Neutrophil (primary cell): Measurements from ENCODE around the gene LIPM.

Experiments used
- H3K27ac ChIP-seq: fragments of 200-600 bp; sonication (generic); 2 replicates; pipeline ENCODE4 v1.5.1; 2016; ENCODE audit warnings: mild to moderate bottlenecking, moderate library complexity
- H3K27me3 ChIP-seq: fragments of 200-600 bp; sonication (generic); 2 replicates; pipeline ENCODE4 v1.6.0; 2016; ENCODE audit warnings: mild to moderate bottlenecking
- H3K36me3 ChIP-seq: fragments of 200-600 bp; sonication (generic); 2 replicates; pipeline ENCODE4 v1.5.1; 2017
- H3K4me1 ChIP-seq, 2 experiments: fragments of 200-600 bp in 1 of 2; sonication (generic) in 1 of 2; 1 replicate in 1 of 2; 2 replicates in 1 of 2; pipeline versions ENCODE4 v1.5.1 to v1.6.1; 2013 to 2016; ENCODE audit warnings: low read depth in 1 of 2, low read length in 1 of 2, mild to moderate bottlenecking in 1 of 2, moderate library complexity in 1 of 2; ENCODE audit not compliant: control insufficient read depth in 1 of 2, insufficient read depth in 1 of 2
- H3K4me3 ChIP-seq, 2 experiments: fragments of 200-600 bp in 1 of 2; sonication (generic) in 1 of 2; 1 replicate in 1 of 2; 2 replicates in 1 of 2; pipeline ENCODE4 v1.5.1; 2013 to 2016; ENCODE audit warnings: low read depth in 1 of 2, low read length in 1 of 2, mild to moderate bottlenecking in 1 of 2, moderate library complexity in 1 of 2
- H3K9me3 ChIP-seq: fragments of 200-600 bp; sonication (generic); 2 replicates; pipeline ENCODE4 v1.5.1; 2016
- CTCF ChIP-seq: fragments of 200-600 bp; sonication (generic); IDR thresholded peaks from 2 replicates; pipeline ENCODE4 v1.5.1; 2016; ENCODE audit warnings: antibody characterized with exemption

LIPM gene

GRCh38 chr10:88870089-88870488 is 67.6 kb downstream of the LIPM start:
- Histone ChIP-seq H3K36me3 (no peaks in the 10 kb centered on the region), H3K9me3 (no peaks in the 10 kb centered on the region), H3K4me3 (no peak overlapping the region), H3K4me1 (peaks cover 5 to 11% of the 10 kb centered on the region in 2 experiments), H3K27ac (no peak overlapping the region), H3K27me3 (no peaks in the 10 kb centered on the region)
- TF ChIP-seq CTCF, result no peak
